Trophoblast cell (in vitro differentiated cells and primary cell): ENCODE measurements around the gene SLC4A1.

Source experiments
- DNase-seq, 2 donors: peaks; one replicate each; pipeline ENCODE4 v3.0.0-alpha.2; 2016
- H2AFZ ChIP-seq: 2 replicates; pipeline ENCODE4 v1.6.1; 2013; ENCODE audit warnings: low read length, moderate library complexity, mild to moderate bottlenecking; ENCODE audit not compliant: insufficient read depth, poor library complexity
- H2AK5ac ChIP-seq: 2 replicates; pipeline ENCODE4 v1.6.1; 2013; ENCODE audit warnings: mild to moderate bottlenecking, low read length
- H2BK120ac ChIP-seq: 2 replicates; pipeline ENCODE4 v1.6.1; 2013; ENCODE audit warnings: low read length, mild to moderate bottlenecking, moderate library complexity; ENCODE audit not compliant: insufficient read depth, poor library complexity
- H2BK12ac ChIP-seq: 2 replicates; pipeline ENCODE4 v1.6.1; 2013; ENCODE audit warnings: mild to moderate bottlenecking, low read length, moderate library complexity
- H2BK5ac ChIP-seq: 2 replicates; pipeline ENCODE4 v1.6.1; 2013; ENCODE audit warnings: low read length, low read depth, moderate library complexity, mild to moderate bottlenecking; ENCODE audit not compliant: poor library complexity
- H3K14ac ChIP-seq: 2 replicates; pipeline ENCODE4 v1.6.1; 2013; ENCODE audit warnings: mild to moderate bottlenecking, low read length
- H3K18ac ChIP-seq: 2 replicates; pipeline ENCODE4 v1.6.1; 2013; ENCODE audit warnings: mild to moderate bottlenecking, low read length
- H3K23ac ChIP-seq: 2 replicates; pipeline ENCODE4 v1.6.1; 2013; ENCODE audit warnings: low read length
- H3K27ac ChIP-seq: 2 replicates; pipeline ENCODE4 v1.5.1; 2013; ENCODE audit warnings: low read depth, mild to moderate bottlenecking, inconsistent platforms, low read length, moderate library complexity
- H3K27me3 ChIP-seq: 2 replicates; pipeline ENCODE4 v1.6.1; 2013; ENCODE audit warnings: inconsistent platforms, mild to moderate bottlenecking, low read length, moderate library complexity; ENCODE audit not compliant: insufficient read depth
- H3K36me3 ChIP-seq, 2 experiments: 1 replicate in 1 of 2; 2 replicates in 1 of 2; pipeline ENCODE4 v1.6.1; 2013; ENCODE audit warnings: low read length in 2 of 2, mild to moderate bottlenecking in 2 of 2, moderate library complexity in 1 of 2; ENCODE audit not compliant: insufficient read depth in 2 of 2, control insufficient read depth in 1 of 2
- H3K4ac ChIP-seq: 2 replicates; pipeline ENCODE4 v1.6.1; 2013; ENCODE audit warnings: low read depth, mild to moderate bottlenecking, low read length, moderate library complexity
- H3K4me1 ChIP-seq, 2 experiments: 1 replicate in 1 of 2; 2 replicates in 1 of 2; pipeline ENCODE4 v1.6.1; 2013; ENCODE audit warnings: low read length in 2 of 2, mild to moderate bottlenecking in 2 of 2, moderate library complexity in 1 of 2; ENCODE audit not compliant: insufficient read depth in 2 of 2, control insufficient read depth in 1 of 2
- H3K4me2 ChIP-seq: 2 replicates; pipeline ENCODE4 v1.6.1; 2013; ENCODE audit warnings: inconsistent platforms, mild to moderate bottlenecking, low read length, moderate library complexity
- H3K4me3 ChIP-seq: 2 replicates; pipeline ENCODE4 v1.5.1; 2013; ENCODE audit warnings: mild to moderate bottlenecking, low read depth, low read length, inconsistent platforms
- H3K79me1 ChIP-seq: one replicate; pipeline ENCODE4 v1.6.1; 2013; ENCODE audit warnings: low read length
- H3K79me2 ChIP-seq: 2 replicates; pipeline ENCODE4 v1.6.1; 2013; ENCODE audit warnings: low read length, mild to moderate bottlenecking; ENCODE audit not compliant: control insufficient read depth, insufficient read depth, poor library complexity
- H3K9ac ChIP-seq: 2 replicates; pipeline ENCODE4 v1.6.1; 2013; ENCODE audit warnings: mild to moderate bottlenecking, low read length
- H3K9me3 ChIP-seq: 2 replicates; pipeline ENCODE4 v1.6.1; 2013; ENCODE audit warnings: low read depth, mild to moderate bottlenecking, control low read depth, inconsistent platforms, low read length; ENCODE audit not compliant: insufficient read depth
- H4K12ac ChIP-seq: 2 replicates; pipeline ENCODE4 v1.6.1; 2013; ENCODE audit warnings: low read depth, mild to moderate bottlenecking, low read length, moderate library complexity
- H4K8ac ChIP-seq: 2 replicates; pipeline ENCODE4 v1.6.1; 2013; ENCODE audit warnings: low read depth, mild to moderate bottlenecking, low read length, moderate library complexity
- H4K91ac ChIP-seq: one replicate; pipeline ENCODE4 v1.6.1; 2013; ENCODE audit warnings: low read depth, mild to moderate bottlenecking, low read length, moderate library complexity
- WGBS: extraction: QIAGEN DNeasy Blood & Tissue Kit; methylation state at CpG from one replicate; pipeline ENCODE4 v1.1.7; 2013; ENCODE audit warnings: missing lambda C conversion rate; ENCODE audit not compliant: insufficient read length, insufficient coverage; ENCODE audit errors: extremely low coverage; 5-methylcytosine and 5-hydroxymethylcytosine counted together

SLC4A1 gene

DNA sequence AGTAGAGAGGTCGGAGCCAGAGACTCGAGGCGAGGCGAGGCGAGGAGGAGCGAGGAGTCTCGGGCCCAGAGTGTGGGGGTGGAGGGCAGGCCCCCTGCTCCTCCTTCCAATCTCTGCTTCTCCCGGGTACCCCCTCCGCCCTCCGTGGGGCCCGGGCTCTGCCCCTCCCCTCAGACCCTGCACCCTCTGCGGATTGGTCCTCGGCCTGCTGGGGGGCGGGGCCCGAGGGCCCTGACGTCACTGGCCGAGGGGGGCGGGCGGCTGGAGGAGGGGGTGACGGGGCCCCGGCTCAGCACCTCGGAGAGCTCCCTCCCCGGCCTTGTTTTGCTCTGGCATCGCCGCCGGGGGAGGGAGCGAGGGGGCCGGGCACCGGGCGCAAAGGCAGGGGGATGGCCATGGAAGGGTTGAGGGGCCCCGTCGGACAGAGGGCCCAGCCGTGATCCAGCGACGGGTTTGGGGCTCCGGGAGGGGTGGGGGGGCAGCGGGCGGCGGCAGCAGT is 40.4 kb upstream of the SLC4A1 start, which contains the start of gene RUNDC3A:
Gene RUNDC3A, plus strand, starts transcription at position 282 of the 499 bp plus-strand sequence. CDS start 232 bp downstream, outside the sequence.
- DNase-seq = peak; percentile 42 to 63
- no CpG with 5 or more reads among the region's 39 CpGs for WGBS
- Histone ChIP-seq H4K8ac (no peak within 1 kb of the TSS), H4K91ac (no peak within 1 kb of the TSS), H4K12ac (no peak within 1 kb of the TSS), H3K4ac (no peak within 1 kb of the TSS), H3K27me3 (no peaks in the 10 kb centered on the region), H3K4me1 (peaks cover 7 to 9% of the 10 kb centered on the region in 2 experiments), H2AFZ (no peak within 1 kb of the TSS), H2BK12ac (no peak within 1 kb of the TSS), H3K14ac (no peak within 1 kb of the TSS), H3K9me3 (peaks cover 3% of the 10 kb centered on the region), H3K18ac (no peak within 1 kb of the TSS), H2BK120ac (no peak within 1 kb of the TSS), H3K4me2 (peak within 1 kb of the TSS; percentile 94), H2BK5ac (no peak within 1 kb of the TSS), H3K4me3 (peak within 1 kb of the TSS; percentile 71), H3K79me2 (no peaks in the 10 kb centered on the region), H3K36me3 (no peaks in the 10 kb centered on the region), H3K79me1 (no peaks in the 10 kb centered on the region), H2AK5ac (no peak within 1 kb of the TSS), H3K23ac (no peak within 1 kb of the TSS), H3K9ac (no peak within 1 kb of the TSS), H3K27ac (no peak within 1 kb of the TSS)

DNA sequence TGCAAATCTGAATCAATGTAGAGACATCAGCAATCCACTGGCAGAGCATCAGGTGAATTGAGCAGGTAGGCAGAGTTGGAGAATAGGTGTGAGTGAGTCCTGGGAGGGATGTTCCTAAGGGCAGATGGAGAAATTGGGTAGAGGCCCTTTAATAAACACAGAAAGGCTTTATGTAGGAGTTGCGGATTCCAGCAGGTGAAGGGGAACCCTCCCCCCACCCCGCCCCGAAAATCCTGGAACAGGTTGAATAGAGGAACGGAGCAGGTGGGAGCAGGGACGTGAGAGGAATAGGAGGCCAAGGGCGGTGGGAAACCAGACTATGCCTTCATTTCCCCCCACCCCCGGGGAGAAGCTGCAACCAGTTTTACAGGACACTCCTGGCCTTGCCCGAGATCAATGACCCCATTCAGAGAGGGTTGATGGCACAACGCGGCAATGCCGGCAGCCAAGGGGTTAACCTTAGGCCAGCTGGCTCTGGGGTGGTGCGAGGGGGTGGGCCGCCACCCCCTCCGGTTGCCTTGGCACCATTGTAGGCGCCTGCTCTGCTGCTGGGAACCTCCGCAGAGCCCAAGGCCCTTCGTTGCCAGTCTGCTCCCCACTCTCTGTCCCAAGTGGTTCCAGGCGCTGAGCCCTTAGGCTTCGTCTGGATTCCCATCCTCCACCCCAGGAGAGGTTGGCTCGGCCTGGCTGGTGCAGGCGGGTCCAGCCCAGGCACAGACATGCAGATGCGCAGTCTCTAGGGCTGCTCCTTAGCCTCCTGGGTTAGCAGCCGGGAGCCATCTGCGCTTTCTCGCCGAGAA is 39.7 kb upstream of the SLC4A1 start:
- Histone ChIP-seq H2BK120ac (no peak overlapping the region), H2BK5ac (no peak overlapping the region), H3K36me3 (no peaks in the 10 kb centered on the region), H3K27ac (no peak overlapping the region), H3K79me1 (no peaks in the 10 kb centered on the region), H3K18ac (no peak overlapping the region), H3K4me3 (no peak overlapping the region), H4K8ac (no peak overlapping the region), H3K27me3 (no peaks in the 10 kb centered on the region), H3K79me2 (no peaks in the 10 kb centered on the region), H2AK5ac (no peak overlapping the region), H3K4me1 (peaks cover 7 to 9% of the 10 kb centered on the region in 2 experiments), H4K91ac (no peak overlapping the region), H3K23ac (no peak overlapping the region), H3K9me3 (peaks cover 3% of the 10 kb centered on the region), H3K4ac (no peak overlapping the region), H3K9ac (no peak overlapping the region), H3K14ac (no peak overlapping the region), H2AFZ (no peak overlapping the region), H3K4me2 (peak overlapping the region; percentile 94), H2BK12ac (no peak overlapping the region), H4K12ac (no peak overlapping the region)
- no CpG with 5 or more reads among the region's 26 CpGs for WGBS
- peak; percentile 18 to 52 for DNase-seq

- Histone ChIP-seq H2AFZ (no peak overlapping the region), H3K79me1 (no peaks in the 10 kb centered on the region)
Observed at GRCh38 chr17:44304651-44305050, 36.7 kb upstream of the SLC4A1 start.

GRCh38 chr17:44297975-44298374 is 30.0 kb upstream of the SLC4A1 start:
- Histone ChIP-seq H3K14ac (no peak overlapping the region), H3K27ac (no peak overlapping the region), H4K12ac (no peak overlapping the region), H4K8ac (no peak overlapping the region), H3K9me3 (peaks cover 3% of the 10 kb centered on the region), H3K4me2 (no peak overlapping the region), H4K91ac (no peak overlapping the region), H3K79me1 (no peaks in the 10 kb centered on the region), H2AK5ac (no peak overlapping the region), H3K79me2 (no peaks in the 10 kb centered on the region), H2BK12ac (no peak overlapping the region), H2BK120ac (no peak overlapping the region), H2BK5ac (no peak overlapping the region), H3K4me3 (no peak overlapping the region), H3K23ac (no peak overlapping the region), H3K9ac (no peak overlapping the region), H3K27me3 (no peaks in the 10 kb centered on the region), H3K4me1 (no peaks in the 10 kb centered on the region), H3K36me3 (no peaks in the 10 kb centered on the region), H3K4ac (no peak overlapping the region), H3K18ac (no peak overlapping the region), H2AFZ (no peak overlapping the region)
- no CpG with 5 or more reads among the region's 3 CpGs for WGBS
- peak; percentile 77 to 91 for DNase-seq

More at GRCh38 chr17:44304651-44305050, 36.7 kb upstream of the SLC4A1 start:
- H3K9me3 ChIP-seq = no peaks in the 10 kb centered on the region
- no peak overlapping the region for H4K12ac ChIP-seq
- no peaks in the 10 kb centered on the region for H3K79me2 ChIP-seq
- no peak overlapping the region for H3K27ac ChIP-seq
- H2AK5ac ChIP-seq = no peak overlapping the region
- no peak overlapping the region for H2BK12ac ChIP-seq
- H2BK120ac ChIP-seq = no peak overlapping the region
- no peak overlapping the region for H4K8ac ChIP-seq
- no peak overlapping the region for H3K18ac ChIP-seq
- H3K27me3 ChIP-seq = no peaks in the 10 kb centered on the region
- H3K9ac ChIP-seq = no peak overlapping the region
- no peak overlapping the region for H3K4me3 ChIP-seq
- no peak overlapping the region for H4K91ac ChIP-seq
- no peak overlapping the region for H3K4ac ChIP-seq
- no peak overlapping the region for H3K23ac ChIP-seq
- H3K4me1 ChIP-seq = peaks cover 7 to 9% of the 10 kb centered on the region in 2 experiments
- H3K14ac ChIP-seq = no peak overlapping the region
- no peak overlapping the region for H2BK5ac ChIP-seq
- no peak overlapping the region for H3K4me2 ChIP-seq
- DNase-seq = no peak
- no peaks in the 10 kb centered on the region for H3K36me3 ChIP-seq
